ENCODE measurements around the gene CLPSL2.

CLPSL2 gene

GRCh38 chr6:35817515-35817914 lies 41.1 kb downstream of the CLPSL2 start:
- no peaks in the 10 kb centered on the region for H3K79me2 ChIP-seq (ENCODE audit: insufficient read depth, low read depth)
- no peak overlapping the region for H3K4me3 ChIP-seq (IDR thresholded peaks at IDR 0.05; ENCODE audit: insufficient read depth, low read depth, low read length)
- TF ChIP-seq CTCF (conservative IDR thresholded peaks at IDR 0.05; ENCODE audit: low read depth, low read length), result no peak
- no peak overlapping the region for H3K9ac ChIP-seq
- H3K36me3 ChIP-seq (ENCODE audit: insufficient read depth), result no peaks in the 10 kb centered on the region
- no peak overlapping the region for H3K27ac ChIP-seq
- H3K4me1 ChIP-seq (ENCODE audit: low read depth, poor library complexity, severe bottlenecking), result no peaks in the 10 kb centered on the region
- H2AFZ ChIP-seq (ENCODE audit: low read depth), result no peak overlapping the region
- no peaks in the 10 kb centered on the region for H3K27me3 ChIP-seq (ENCODE audit: insufficient read depth, low read depth)
- no peak overlapping the region for H3K4me2 ChIP-seq
- no peaks in the 10 kb centered on the region for H4K20me1 ChIP-seq (ENCODE audit: insufficient read depth)

DNA sequence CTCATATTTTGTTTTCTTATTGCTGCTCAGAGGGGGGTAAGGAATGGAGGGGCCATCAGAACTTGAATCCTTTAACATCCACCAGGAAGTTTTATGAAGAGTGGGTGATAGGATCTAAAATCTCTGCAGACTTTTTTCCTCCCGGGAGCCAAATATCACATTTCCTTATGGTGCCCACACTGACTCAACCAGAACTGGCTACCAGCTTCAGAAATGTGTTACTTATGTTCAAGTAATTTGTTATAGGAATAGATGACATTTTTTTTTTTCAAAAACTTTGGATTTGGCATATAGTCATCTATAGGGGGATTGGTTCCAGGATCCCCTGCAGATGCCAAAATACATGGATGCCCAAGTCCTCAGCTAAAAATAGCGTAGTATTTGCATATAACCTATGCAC lies 47.2 kb downstream of the CLPSL2 start:
- H3K27me3 ChIP-seq (ENCODE audit: insufficient read depth, low read depth), result no peaks in the 10 kb centered on the region
- H3K4me1 ChIP-seq (ENCODE audit: low read depth, poor library complexity, severe bottlenecking), result no peaks in the 10 kb centered on the region
- H3K9ac ChIP-seq, result no peak overlapping the region
- no peaks in the 10 kb centered on the region for H4K20me1 ChIP-seq (ENCODE audit: insufficient read depth)
- H3K4me2 ChIP-seq, result no peak overlapping the region
- no peak overlapping the region for H3K4me3 ChIP-seq (IDR thresholded peaks at IDR 0.05; ENCODE audit: insufficient read depth, low read depth, low read length)
- H2AFZ ChIP-seq (ENCODE audit: low read depth), result no peak overlapping the region
- H3K36me3 ChIP-seq (ENCODE audit: insufficient read depth), result no peaks in the 10 kb centered on the region
- no peaks in the 10 kb centered on the region for H3K79me2 ChIP-seq (ENCODE audit: insufficient read depth, low read depth)
- TF ChIP-seq CTCF (conservative IDR thresholded peaks at IDR 0.05; ENCODE audit: low read depth, low read length), result no peak
- no peak overlapping the region for H3K27ac ChIP-seq

- Histone ChIP-seq H3K27me3 (ENCODE audit: insufficient read depth, low read depth) (no peaks in the 10 kb centered on the region), H3K36me3 (ENCODE audit: insufficient read depth) (no peaks in the 10 kb centered on the region), H3K9ac (no peak overlapping the region), H4K20me1 (ENCODE audit: insufficient read depth) (no peaks in the 10 kb centered on the region), H3K27ac (no peak overlapping the region), H3K4me3 (IDR thresholded peaks at IDR 0.05; ENCODE audit: insufficient read depth, low read depth, low read length) (no peak overlapping the region), H3K79me2 (ENCODE audit: insufficient read depth, low read depth) (no peaks in the 10 kb centered on the region), H3K4me1 (ENCODE audit: low read depth, poor library complexity, severe bottlenecking) (no peaks in the 10 kb centered on the region), H3K4me2 (no peak overlapping the region), H2AFZ (ENCODE audit: low read depth) (no peak overlapping the region)
- no peak for TF ChIP-seq CTCF (conservative IDR thresholded peaks at IDR 0.05; ENCODE audit: low read depth, low read length)
These were observed 48.3 kb downstream of the CLPSL2 start for GRCh38 chr6:35824552-35825192.
